AML-193 (cell line): ENCODE measurements around the gene CLCF1.
"Not testable (repeated sequence)": the region's sequence is repeated elsewhere in the genome, so short reads cannot be mapped to it uniquely, and the experiment has no call there.

Experiments used
- DNase-seq, 2 experiments: peaks; one replicate each; lab custom pipeline; 2025; lab: John Stamatoyannopoulos, UW

Gene CLCF1

DNA sequence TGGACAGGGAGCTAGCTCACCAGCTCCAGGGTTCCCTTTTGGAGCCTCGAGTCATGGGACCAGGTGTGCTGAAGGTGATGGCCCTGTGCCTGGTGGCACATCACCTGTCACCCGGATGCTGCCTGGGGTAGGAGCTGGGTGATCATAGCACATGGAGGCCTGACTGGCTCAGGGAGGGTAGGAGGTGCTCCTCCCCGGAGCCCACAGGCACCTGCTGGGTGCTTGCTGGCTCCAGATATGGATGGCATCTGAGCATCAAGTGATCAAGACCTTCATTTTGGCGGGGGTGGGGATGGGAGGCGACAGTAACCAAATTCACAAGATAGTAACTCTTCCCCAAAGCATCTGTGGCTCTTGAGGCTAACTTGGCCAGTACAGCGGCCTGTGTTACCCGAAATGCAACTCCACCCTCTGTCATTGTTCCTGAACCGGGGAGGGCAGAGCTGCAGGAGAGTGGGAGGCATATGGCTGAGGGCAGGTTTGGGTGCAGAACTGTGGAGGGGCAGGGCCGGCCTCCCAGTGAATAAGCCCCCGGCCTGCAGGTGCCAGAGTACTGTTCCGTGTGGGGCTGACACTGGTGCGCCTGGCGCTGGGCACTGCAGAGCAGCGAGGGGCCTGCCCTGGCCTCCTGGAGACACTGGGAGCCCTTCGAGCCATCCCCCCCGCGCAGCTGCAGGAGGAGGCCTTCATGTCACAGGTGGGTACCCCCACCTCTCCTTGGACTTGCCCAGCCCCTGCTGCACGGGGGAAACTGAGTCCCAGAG is 35.2 kb upstream of the CLCF1 start:
- DNase-seq = no peak

DNA sequence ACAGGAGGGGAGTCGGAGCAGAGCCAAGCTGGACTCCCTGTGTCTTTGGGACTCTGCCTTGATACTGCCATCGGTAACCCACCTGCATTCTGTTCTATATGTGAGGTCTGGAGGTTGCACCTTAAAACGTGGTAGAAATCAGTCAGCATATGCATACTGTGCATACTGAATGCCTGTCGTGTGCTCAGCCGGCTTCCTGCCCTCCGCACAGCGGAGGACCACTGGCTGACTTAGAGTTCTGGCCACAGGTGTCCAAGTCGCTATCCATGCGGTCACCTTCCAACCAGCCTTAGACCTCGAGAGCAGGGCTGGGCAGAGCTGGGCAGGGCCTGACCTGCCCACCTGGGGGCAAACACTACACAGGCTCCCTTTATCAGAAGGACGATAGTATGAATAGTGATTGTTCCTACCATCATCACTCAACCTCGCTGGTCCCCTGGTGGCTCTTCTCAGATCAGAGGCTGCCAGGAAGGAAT is 34.3 kb upstream of the CLCF1 start:
- DNase-seq = no peak

DNA sequence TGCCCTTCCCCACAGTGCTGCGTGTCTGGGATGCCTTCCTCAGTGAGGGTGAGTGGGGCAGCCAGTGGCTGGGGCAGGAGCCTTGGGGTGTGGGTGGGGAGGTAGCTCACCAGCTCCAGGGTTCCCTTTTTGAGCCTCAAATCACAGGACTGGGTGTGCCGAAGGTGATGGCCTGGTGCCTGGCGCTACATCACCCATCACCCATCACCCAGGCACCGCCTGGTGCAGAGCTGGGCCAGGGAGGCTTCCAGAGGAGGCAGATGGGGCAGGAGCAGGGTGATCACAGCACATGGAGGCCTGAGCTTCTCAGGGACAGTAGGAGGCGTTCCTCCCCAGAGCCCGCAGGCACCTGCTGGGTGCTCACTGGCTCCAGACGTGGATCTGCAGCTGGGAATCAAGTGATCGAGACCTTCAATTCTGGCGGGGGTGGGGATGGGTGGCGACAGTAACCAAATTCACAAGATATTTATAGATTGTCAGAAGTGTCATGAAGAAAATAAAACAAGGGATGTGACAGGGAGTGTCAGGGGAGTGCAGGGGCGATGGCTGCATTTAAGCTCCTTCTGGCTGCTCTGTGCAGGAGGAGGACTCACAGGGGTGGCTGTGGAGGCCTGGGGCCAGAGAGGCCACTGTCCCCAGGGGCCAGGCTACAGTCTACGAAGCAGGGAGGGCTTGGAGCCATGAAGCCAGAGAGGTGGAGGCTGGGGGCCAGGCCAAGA is 33.7 kb upstream of the CLCF1 start:
- DNase-seq = no peak

DNA sequence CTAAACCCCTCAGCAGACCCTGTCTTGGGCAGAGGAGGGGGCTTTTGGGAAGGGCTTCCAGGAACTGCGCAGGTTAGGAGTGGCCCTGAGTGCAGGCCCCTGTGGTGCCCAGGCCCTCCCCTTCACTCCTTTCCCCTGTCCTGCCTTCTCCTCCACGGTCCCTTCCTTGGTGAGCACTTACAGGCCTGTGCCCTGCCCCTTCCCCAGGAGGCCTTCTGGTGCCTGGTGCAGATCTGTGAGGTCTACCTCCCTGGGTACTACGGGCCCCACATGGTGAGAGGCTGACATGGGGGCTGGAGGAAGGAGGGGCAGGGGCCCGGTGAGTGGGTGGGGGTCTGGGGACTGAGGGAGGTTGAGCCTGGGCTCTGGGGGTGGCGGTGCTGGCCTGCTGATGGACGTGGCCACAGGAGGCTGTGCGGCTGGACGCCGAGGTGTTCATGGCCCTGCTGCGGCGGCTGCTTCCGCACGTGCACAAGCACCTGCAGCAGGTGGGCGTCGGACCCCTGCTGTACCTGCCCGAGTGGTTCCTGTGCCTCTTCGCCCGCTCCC is 33.1 kb upstream of the CLCF1 start:
- DNase-seq = no peak

DNA sequence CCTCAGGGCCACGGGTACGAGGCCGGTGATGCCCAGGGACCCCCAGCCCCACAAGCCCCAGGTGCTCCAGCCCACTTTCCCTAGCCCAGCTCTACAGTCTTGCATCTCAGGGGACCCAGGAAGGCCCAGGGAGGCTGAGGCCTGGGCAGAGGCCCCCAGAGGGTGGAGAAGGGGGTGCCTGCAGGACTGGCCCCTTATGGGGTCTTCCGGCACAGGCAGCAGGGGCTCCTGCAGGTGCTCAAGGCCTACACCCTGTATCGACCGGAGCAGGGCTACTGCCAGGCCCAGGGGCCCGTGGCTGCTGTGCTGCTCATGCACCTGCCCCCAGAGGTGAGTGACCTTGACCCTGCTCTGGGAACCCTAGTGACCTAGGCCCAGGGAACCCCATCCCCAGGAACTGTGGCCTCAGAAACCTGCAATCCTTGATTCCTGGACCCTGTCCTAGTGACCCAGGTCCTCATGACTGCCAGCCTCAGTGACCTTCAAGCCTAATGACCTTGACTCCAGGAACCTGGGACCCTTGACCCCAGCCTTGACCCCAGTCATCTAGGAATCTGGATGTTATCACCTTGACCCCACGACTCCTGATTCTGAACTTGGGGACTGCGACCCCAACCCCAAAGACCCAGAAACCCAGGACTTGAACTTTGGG is 32.4 kb upstream of the CLCF1 start:
- DNase-seq = no peak

DNA sequence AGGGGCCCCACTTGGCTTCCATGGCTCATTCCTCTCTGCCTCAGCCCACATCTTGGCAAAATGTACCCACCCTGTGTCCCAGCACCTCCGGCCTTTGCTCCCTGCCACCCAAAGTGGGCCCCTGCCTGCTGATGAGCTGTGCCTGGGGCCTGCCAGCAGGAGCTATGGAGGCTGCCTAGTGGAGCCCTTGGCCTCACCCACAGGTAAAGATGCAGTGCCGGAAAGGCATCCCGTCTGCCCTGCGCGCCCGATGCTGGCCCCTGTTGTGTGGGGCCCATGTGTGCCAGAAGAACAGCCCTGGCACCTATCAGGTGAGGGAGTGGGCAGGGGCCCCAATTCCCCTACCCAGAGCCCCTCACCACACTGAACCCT is 31.8 kb upstream of the CLCF1 start:
- no peak for DNase-seq

DNA sequence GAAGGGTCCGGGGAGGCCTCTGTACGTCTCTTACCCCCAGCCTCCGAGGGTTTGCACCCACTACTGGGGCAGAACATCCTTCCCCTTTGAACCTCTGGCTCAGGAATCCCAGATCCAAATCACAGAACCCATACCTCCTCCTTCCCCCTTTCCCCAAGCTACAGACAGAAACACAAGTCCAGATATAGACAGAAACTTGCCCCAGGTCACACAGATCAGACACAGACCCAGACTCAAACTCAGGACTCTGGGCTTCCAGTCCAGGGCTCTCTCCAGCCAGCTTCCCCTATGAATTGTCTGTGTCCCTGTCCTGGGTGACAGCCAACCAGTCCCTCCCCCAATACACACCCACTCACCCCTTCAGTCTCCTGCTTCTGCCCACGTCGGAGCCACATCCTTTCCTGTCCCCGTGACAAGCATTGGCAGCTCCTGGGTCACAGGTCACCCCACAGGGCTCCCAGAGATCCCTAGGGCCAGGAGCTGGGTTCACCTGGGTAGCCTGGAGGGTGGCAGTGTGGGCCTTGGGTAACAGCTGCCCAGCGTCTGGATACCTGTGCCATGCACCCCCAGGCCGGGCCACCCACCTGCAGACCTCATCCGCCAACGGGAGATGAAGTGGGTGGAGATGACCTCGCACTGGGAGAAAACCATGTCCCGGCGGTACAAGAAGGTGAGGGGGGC is 31.3 kb upstream of the CLCF1 start:
- no peak for DNase-seq

DNA sequence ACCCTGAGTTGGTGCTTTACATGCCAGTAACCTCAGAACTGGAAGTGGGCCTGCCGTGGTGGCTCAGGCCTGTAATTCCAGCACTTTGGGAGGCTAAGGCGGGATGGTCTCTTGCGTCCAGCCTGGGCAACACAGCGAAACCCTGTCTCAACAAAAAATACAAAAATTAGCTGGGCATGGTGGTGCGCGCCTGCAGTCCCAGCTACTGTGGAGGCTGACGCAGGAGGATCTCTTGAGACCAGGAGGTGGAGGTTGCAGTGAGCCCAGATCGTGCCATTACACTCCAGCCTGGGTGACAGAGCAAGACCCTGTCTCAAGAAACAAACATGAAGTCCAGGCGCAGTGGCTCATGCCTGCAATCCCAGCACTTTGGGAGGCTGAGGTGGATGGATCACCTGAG is 29.7 kb upstream of the CLCF1 start:
- not testable (repeated sequence) for DNase-seq

DNA sequence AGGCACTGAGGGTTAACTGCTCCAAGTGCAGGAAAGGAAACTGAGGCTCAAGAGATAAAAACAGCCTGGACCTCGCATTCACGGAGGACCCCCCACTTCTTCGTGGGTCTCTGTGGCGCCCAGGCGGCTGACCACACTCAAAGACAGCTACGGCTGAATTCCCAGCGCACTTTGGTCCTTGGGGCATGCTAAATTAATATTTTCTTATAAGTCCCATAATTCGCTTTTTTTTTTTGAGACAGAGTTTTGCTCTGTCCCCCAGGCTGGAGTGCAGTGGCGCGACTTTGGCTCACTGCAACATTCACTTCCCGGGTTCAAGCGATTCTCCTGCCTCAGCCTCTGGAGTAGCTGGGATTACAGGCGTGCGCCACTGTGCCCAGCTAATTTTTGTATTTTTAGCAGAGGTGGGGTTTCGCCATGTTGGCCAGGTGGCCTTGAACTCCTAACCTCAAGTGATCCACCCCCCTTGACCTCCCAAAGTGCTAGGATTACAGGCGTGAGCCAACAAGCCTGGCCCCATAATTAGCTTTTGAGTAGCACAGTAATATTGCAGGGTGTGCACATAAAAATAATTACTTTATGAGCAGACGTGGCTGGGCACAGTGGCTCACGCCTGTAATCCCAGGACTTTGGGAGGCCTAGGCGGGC is 28.9 kb upstream of the CLCF1 start:
- not testable (repeated sequence) for DNase-seq

DNA sequence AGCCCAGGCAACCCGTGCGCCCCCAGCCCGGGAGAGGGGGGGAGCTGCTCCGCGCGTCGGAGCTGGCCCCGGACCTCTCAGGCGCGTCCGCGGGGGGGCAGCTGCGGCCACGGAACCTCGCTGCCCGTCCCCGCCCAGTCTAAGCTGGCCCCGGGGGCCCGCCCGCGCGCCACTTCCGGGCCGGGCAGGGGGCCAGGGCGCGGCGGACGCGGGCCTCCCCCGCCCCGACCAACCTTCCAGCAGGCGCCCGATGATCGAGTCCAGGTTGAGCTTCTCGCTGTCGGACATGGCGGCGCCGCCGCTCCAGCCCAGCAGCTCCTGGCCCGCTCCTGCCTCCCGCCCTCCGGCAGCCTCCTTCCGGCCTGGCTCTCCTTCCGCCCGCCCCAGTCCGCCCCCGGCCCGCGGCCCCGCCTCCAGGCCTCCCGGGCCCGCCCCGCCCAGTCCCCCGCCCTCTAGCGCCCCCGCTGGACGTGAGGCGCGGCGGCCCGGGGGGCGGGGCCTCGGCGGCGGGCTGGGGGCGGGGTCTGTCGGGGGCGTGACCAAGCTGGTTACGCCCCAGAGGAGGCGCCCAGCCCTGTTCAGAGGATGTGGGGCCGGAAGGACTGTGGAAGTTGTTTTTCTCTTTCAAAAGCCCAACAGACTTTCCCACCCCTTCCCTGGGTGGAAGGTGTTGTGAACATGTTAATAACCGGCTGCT is 28.2 kb upstream of the CLCF1 start, which contains the start of gene PPP1CA:
PPP1CA (minus strand) TSS at position 364 of the 697 bp plus-strand sequence; CDS start at position 288, 76 bp downstream.
- DNase-seq = peak; percentile 81 to 93

DNA sequence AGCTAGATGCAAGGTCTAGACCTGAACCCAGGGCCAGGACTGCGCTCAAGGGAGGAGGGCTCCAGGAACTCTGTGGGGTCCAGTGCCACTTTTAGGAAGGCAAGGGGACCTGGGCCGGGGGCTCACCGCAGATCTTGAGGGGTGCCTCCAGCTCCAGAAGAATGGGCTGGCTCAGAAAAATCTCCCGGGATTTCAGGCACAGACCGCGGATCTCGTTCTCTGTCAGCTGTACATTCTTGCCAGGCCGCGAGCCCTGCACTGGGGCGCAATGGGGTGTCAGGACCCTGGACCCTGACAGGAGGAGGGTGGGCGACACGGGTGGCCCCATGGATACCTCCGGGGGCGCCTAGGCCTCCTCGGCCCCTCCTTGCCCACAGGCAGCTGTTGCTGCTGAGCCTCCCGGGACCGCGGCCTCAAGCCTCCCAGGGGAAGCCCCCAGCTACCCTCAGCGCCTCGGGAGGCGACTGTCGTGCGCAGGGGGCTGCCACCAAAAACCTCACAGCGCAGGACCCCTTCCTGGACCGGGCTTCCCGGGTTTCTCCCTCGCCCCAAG is 27.6 kb upstream of the CLCF1 start:
- no peak for DNase-seq

DNA sequence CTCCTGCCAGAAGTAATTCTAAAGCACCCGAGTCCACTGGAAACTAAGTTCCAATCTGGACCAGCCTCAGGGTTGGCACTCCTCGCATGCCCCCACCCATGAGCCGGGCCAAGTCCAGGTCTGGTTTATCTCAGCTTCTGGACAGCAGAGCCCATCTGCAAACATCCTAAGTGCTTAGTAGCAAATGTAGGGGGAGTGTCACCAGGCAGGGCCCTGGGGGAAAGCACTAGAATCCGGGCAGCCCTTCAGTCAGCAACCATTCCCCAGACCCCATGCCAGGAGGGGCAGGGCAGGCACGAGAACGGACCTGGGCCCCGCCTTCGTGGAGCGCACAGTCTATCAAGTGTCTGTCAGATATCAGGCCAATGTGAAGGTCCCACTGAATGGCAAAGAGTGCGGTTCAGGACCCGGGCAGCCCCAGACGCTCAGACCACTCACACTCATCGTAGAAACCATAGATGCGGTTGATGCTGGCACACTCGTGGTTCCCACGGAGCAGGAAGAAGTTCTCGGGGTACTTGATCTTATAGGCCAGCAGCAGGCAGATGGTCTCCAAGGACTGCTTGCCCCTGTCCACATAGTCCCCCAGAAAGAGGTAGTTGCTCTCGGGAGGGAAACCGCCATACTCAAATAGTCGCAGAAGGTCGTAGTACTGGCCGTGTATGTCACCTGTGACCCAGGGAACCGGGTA is 27.0 kb upstream of the CLCF1 start:
- peak; percentile 23 for DNase-seq

DNA sequence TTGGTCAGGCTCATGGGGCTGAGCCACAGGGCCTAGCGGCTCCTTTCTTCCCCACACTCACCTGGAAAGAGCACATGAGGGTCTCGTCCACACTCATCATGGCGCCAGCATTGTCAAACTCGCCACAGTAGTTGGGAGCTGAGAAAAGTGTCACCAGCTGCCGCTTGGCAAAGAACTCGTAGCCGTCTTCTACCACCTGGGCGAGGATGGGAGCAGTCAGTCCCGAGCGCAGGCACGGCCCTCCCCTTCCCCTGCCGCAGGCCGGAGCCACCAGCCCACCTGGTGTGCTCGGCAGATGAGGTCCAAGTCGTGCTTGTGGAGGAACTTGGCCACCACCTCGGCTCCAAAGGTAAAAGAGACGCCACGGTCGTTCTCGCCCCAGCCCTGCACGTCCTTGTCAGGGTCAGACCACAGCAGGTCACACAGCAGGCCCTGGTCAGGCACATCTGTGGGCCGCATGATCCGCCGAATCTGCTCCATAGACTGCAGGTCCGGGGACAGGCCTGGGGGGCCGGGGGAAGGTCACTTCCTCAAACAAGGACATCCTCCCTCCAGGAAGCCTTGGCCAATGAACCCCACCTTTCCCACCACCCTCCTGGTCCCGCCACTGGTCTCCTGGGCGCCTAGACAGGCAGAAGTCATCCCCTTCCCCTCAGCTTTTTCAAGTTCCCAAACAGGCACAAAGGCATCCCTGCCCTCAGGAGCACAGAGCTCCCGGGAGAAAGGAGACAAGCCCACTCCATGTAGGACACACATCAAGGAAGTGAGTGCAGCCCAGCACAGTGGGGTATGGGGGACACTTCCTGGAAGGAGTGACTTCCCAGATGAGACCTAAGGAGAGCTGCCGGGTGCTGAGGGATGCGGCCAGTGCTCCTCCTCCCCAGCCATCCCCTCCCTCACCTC is 25.5 kb upstream of the CLCF1 start:
- no peak for DNase-seq

DNA sequence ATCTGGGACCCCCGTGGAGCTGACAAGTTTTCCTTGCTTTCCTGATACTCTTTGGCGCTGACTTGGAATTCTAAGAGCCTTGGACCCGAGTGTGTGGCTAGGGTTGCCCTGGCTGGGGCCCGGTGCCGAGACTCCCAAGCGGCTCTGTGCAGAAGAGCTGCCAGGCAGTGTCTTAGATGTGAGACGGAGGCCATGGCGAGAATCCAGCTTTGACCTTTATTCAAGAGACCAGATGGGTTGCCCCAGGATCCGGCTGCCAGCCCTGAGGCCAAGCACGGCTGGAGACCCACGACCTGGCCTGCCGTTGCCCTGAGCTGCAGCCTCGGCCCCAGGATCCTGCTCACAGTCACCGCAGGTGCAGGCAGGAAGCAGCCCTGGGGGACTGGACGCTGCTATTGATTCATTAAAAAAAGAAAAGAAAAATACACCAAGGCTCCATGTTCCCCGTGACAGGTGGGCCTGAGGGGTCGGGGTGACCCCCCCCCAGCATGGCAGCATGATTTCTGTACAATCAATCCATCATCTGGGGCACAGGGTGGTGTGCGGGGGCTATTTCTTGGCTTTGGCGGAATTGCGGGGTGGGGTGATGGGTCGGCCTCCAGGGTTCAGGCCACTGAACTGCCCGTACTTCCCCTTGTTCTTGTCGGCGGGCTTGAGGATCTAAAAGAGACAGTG is 24.7 kb upstream of the CLCF1 start:
- no peak for DNase-seq

DNA sequence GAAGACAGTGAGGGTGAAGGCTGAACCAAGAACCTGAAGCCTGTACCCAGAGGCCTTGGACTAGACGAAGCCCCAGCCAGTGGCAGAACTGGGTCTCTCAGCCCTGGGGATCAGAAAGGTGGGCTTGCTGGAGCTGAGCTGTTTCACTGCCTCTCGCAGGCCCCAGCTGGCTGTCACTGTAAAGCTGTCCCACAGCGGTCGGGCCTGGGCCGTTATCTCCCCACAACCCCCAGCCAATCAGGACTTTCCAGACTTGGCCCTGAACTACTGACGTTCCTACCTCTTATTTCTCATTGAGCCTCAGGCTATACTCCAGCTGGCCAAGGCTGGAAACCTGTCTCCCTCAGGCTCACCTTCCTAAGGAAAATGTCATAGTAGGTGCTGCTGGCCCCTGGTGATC is 24.1 kb upstream of the CLCF1 start:
- DNase-seq = no peak

DNA sequence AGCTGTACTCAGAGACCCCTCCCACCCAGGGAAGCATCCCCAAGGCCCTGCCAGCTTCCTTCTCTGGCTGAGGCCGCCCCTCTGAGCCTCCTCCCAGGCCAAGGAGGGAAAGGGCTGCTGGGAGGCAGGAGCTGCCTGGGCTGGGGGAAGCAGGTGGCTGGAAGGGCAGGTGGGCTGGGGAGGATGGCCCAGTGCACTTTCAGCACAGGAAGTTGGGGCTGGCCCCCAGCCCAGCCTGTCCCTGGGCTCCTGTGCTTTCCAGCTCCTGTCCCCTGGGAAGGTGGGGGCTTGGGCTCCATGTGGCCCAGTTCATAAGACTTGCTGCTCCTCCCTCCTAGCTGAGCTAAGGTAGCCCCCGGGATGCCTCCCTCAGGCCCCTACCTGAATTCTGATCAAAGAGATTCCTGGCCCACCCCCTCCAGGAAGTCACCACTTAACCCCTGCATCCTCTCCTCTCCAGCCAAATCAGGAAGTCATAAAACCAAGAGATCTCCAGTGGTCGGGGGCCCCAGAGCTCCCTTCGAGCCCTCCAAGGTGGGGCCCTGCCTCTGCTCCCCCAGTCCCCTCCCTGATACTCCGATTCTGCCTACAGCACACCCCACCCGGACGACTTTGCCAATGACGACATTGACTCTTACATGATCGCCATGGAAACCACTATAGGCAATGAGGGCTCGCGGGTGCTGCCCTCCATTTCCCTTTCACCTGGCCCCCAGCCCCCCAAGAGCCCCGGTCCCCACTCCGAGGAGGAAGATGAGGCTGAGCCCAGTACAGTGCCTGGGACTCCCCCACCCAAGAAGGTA is 23.4 kb upstream of the CLCF1 start:
- no peak for DNase-seq

DNA sequence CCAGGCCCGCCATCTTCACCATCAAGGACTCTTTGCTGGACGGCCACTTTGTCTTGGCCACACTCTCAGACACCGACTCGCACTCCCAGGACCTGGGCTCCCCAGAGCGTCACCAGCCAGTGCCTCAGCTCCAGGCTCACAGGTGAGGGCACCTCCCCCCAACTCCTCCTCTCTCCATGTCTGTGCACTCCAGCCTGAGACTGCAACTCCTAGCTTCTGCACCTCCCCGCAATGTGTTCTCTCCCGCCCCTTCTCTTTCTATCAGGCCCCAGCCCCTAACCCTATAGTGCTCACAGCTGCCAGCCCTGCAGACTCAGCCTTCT is 22.8 kb upstream of the CLCF1 start:
- DNase-seq = no peak
